Astrocyte (in vitro differentiated cells and primary cell): ENCODE measurements around the gene MRPL55. TPM values are rescaled to one million over a fixed set of nuclear protein-coding genes. Genes with fewer than 3 reads are reported as not detected.

ENCODE experiments used
- DNase-seq: peaks from one replicate; pipeline ENCODE4 v3.0.0-alpha.2; 2010; ENCODE audit warnings: low read depth
- FAIRE-seq: peaks from 2 replicates; lab custom pipeline; 2011; peaks lifted over from hg19 to GRCh38; lab: Jason Lieb, UNC
- H2AFZ ChIP-seq: 2 replicates; pipeline ENCODE4 v1.6.0; 2012; ENCODE audit warnings: low read depth, low read length, inconsistent platforms
- H3K27ac ChIP-seq: 2 replicates; pipeline ENCODE4 v1.5.1; 2011; ENCODE audit warnings: low read depth, low read length, inconsistent platforms
- H3K27me3 ChIP-seq: 2 replicates; pipeline ENCODE4 v1.6.0; 2011; ENCODE audit warnings: low read length, inconsistent platforms; ENCODE audit not compliant: insufficient read depth
- H3K36me3 ChIP-seq: 2 replicates; pipeline ENCODE4 v1.5.1; 2011; ENCODE audit warnings: low read length, inconsistent platforms; ENCODE audit not compliant: insufficient read depth
- H3K4me1 ChIP-seq: 2 replicates; pipeline ENCODE4 v1.5.1; 2011; ENCODE audit warnings: low read length, inconsistent platforms; ENCODE audit not compliant: insufficient read depth
- H3K4me2 ChIP-seq: 2 replicates; pipeline ENCODE4 v1.6.0; 2012; ENCODE audit warnings: low read length, inconsistent platforms
- H3K4me3 ChIP-seq: 2 replicates; pipeline ENCODE4 v1.5.1; 2011; ENCODE audit warnings: low read depth, mild to moderate bottlenecking, low read length, inconsistent platforms; ENCODE audit not compliant: insufficient read depth
- H3K79me2 ChIP-seq: 2 replicates; pipeline ENCODE4 v1.6.0; 2012; ENCODE audit warnings: mild to moderate bottlenecking, low read length, inconsistent platforms; ENCODE audit not compliant: insufficient read depth
- H3K9ac ChIP-seq: 2 replicates; pipeline ENCODE4 v1.6.0; 2012; ENCODE audit warnings: mild to moderate bottlenecking, low read length, inconsistent platforms
- H3K9me3 ChIP-seq: 2 replicates; pipeline ENCODE4 v1.5.1; 2012; ENCODE audit warnings: low read depth, mild to moderate bottlenecking, low read length, inconsistent platforms; ENCODE audit not compliant: insufficient read depth
- H4K20me1 ChIP-seq: 2 replicates; pipeline ENCODE4 v1.6.0; 2012; ENCODE audit warnings: low read length, inconsistent platforms; ENCODE audit not compliant: insufficient read depth
- H3K27ac Mint-ChIP-seq: one replicate; pipeline ENCODE4 v1.8.0; 2021; ENCODE audit warnings: mild to moderate bottlenecking, mixed read lengths; ENCODE audit not compliant: unreplicated experiment
- H3K27me3 Mint-ChIP-seq: one replicate; pipeline ENCODE4 v1.8.0; 2021; ENCODE audit warnings: low read depth, mixed read lengths; ENCODE audit not compliant: unreplicated experiment
- H3K36me3 Mint-ChIP-seq: one replicate; pipeline ENCODE4 v1.8.0; 2021; ENCODE audit warnings: low read depth, mixed read lengths; ENCODE audit not compliant: unreplicated experiment
- H3K4me1 Mint-ChIP-seq: one replicate; pipeline ENCODE4 v1.8.0; 2021; ENCODE audit warnings: low read depth, mixed read lengths; ENCODE audit not compliant: unreplicated experiment
- H3K4me3 Mint-ChIP-seq: one replicate; pipeline ENCODE4 v1.8.0; 2021; ENCODE audit warnings: mild to moderate bottlenecking, moderate library complexity, mixed read lengths; ENCODE audit not compliant: unreplicated experiment
- H3K9me3 Mint-ChIP-seq: one replicate; pipeline ENCODE4 v1.8.0; 2021; ENCODE audit warnings: mild to moderate bottlenecking, mixed read lengths; ENCODE audit not compliant: unreplicated experiment
- CTCF ChIP-seq: IDR thresholded peaks from 2 replicates; pipeline ENCODE4 v1.5.1; 2011; ENCODE audit warnings: low read depth, mild to moderate bottlenecking, inconsistent platforms, low read length, moderate library complexity; ENCODE audit not compliant: insufficient read depth
- EZH2 ChIP-seq: IDR thresholded peaks from 2 replicates; pipeline ENCODE4 v1.6.1; 2012; ENCODE audit warnings: mild to moderate bottlenecking, low read length, inconsistent platforms; ENCODE audit not compliant: insufficient read depth
- total RNA-seq: library from RNA; stranded (reverse); gene quantifications from 2 replicates; pipeline ENCODE4 v1.2.1, GENCODE V29; 2021

Gene MRPL55
- total RNA-seq, 1 donor from 2014 or later = 50.8 TPM

DNA sequence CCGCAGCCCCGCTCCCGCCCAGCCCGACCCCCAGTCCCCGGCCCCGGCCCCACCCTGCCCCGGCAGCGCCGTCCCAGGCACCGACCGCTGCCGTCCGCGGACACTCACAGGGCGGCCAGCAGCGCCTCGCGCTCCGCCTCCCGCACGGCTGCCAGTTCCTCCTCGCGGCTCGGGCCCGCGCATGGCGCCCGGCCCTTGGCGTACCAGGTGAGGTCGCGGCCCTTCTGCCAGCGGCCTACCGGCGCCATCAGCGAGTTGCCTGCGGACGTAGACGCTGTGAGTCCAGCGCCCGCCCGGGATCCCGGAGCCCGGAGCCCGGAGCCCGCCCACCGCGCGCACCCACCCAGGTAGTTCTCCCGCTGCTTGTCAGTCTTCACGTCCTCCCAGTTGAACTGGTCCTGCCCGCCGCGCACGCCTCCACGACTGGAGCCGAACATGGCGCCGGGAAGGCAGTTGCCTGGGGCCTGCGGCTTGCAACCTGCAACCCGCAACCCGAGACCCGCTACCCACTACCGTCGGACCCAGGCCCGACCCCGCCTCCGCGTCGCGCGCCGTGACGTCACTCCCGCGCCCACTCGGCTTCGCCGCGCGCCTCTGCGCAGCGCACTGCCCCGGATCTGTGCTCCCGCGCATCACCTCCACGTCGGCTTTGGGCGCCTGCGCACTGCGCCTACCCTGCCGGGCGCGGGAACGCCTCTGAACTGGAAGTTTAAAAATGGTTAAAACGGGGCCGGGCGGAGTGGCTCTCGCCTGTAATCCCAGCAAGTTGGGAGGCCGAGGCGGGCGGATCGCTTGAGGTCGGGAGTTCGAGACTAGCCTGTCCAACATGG, 6.1 kb downstream of the MRPL55 start, which contains the start of gene C1orf35:
Gene C1orf35, minus strand, starts transcription at position 535 of the 830 bp plus-strand sequence. Its CDS starts 98 bp downstream, at position 437.
- H3K79me2 ChIP-seq = peaks cover 65% of the 10 kb centered on the region
- peak within 1 kb of the TSS; percentile 93 for H2AFZ ChIP-seq
- peaks cover 40% of the 10 kb centered on the region for H4K20me1 ChIP-seq
- Mint-ChIP-seq H3K9me3 (no peaks in the 10 kb centered on the region), H3K27ac (peak within 1 kb of the TSS; percentile 85), H3K4me1 (peaks cover 8% of the 10 kb centered on the region), H3K4me3 (peak within 1 kb of the TSS; percentile 91), H3K36me3 (peaks cover 8% of the 10 kb centered on the region), H3K27me3 (no peaks in the 10 kb centered on the region)
- no peaks in the 10 kb centered on the region for H3K9me3 ChIP-seq
- DNase-seq (peak; percentile 75), FAIRE-seq (no peak)
- TF ChIP-seq CTCF (no peak), EZH2 (no peak)
- peak within 1 kb of the TSS; percentile 70 for H3K27ac ChIP-seq
- H3K27me3 ChIP-seq = no peaks in the 10 kb centered on the region
- H3K4me1 ChIP-seq = peaks cover 4% of the 10 kb centered on the region
- H3K4me3 ChIP-seq = peak within 1 kb of the TSS; percentile 81
- peaks cover 12% of the 10 kb centered on the region for H3K36me3 ChIP-seq
- H3K9ac ChIP-seq = peak within 1 kb of the TSS; percentile 84
- peak within 1 kb of the TSS; percentile 90 for H3K4me2 ChIP-seq

- Mint-ChIP-seq H3K27me3 (no peaks in the 10 kb centered on the region), H3K4me1 (peaks cover 8% of the 10 kb centered on the region), H3K9me3 (no peaks in the 10 kb centered on the region), H3K4me3 (peak overlapping the region; percentile 85), H3K27ac (no peak overlapping the region), H3K36me3 (peaks cover 15% of the 10 kb centered on the region)
- Histone ChIP-seq H4K20me1 (peaks cover 48% of the 10 kb centered on the region), H3K79me2 (peaks cover 66% of the 10 kb centered on the region), H3K9ac (peak overlapping the region; percentile 84), H3K4me2 (peak overlapping the region; percentile 90), H3K27ac (peak overlapping the region; percentile 12), H3K4me3 (peak overlapping the region; percentile 61), H2AFZ (peak overlapping the region; percentile 39), H3K27me3 (no peaks in the 10 kb centered on the region), H3K36me3 (peaks cover 15% of the 10 kb centered on the region), H3K9me3 (no peaks in the 10 kb centered on the region), H3K4me1 (peaks cover 4% of the 10 kb centered on the region)
- DNase-seq = no peak
- TF ChIP-seq EZH2 (no peak), CTCF (no peak)
- no peak for FAIRE-seq
Observed at GRCh38 chr1:228101994-228102790, 6.9 kb downstream of the MRPL55 start.
